Stimulated activated CD8-positive, alpha-beta memory T cell treated with anti-CD3 and anti-CD28 coated beads, Interleukin-4, amount 100 ng/mL, for 24 hours (primary cell): ENCODE data around the gene CTNNA3.

ENCODE experiments used
- DNase-seq: peaks from one replicate; pipeline ENCODE4 v3.0.0-alpha.2; 2020; ENCODE audit warnings: low read depth

CTNNA3 gene

GRCh38 chr10:66214721-66215404 lies 1481.1 kb downstream of the CTNNA3 start:
- no peak for DNase-seq

DNA sequence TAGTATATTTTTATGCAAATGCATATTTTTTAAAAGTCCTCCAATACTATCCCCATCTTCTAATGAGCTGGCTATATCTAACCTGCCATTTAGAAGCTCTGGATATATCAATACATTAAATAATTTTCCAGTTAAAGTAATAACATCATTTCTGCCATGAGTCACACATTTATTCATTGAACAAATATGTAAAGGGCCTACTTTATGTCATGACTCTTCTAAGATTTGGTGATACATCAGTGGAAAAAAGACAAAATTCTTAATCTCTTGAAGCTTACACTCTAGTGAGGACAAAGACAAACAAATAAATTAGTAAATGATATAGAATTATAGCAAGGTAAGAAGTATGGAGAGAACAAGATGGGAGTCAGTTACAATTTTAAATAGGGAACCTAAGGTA lies 1487.0 kb downstream of the CTNNA3 start:
- no peak for DNase-seq

- no peak for DNase-seq
Measured at GRCh38 chr10:66204838-66205237, 1491.2 kb downstream of the CTNNA3 start.

GRCh38 chr10:66202101-66202500 lies 1493.9 kb downstream of the CTNNA3 start:
- DNase-seq: no peak

GRCh38 chr10:66192162-66192831 lies 1503.7 kb downstream of the CTNNA3 start:
- DNase-seq: no peak

GRCh38 chr10:66190413-66190812 lies 1505.6 kb downstream of the CTNNA3 start:
- no peak for DNase-seq

- no peak for DNase-seq
Measured at GRCh38 chr10:66189271-66189670, 1506.7 kb downstream of the CTNNA3 start.

GRCh38 chr10:66187053-66187733 lies 1508.8 kb downstream of the CTNNA3 start:
- no peak for DNase-seq

GRCh38 chr10:66183028-66183427 lies 1513.0 kb downstream of the CTNNA3 start:
- DNase-seq: no peak

DNA sequence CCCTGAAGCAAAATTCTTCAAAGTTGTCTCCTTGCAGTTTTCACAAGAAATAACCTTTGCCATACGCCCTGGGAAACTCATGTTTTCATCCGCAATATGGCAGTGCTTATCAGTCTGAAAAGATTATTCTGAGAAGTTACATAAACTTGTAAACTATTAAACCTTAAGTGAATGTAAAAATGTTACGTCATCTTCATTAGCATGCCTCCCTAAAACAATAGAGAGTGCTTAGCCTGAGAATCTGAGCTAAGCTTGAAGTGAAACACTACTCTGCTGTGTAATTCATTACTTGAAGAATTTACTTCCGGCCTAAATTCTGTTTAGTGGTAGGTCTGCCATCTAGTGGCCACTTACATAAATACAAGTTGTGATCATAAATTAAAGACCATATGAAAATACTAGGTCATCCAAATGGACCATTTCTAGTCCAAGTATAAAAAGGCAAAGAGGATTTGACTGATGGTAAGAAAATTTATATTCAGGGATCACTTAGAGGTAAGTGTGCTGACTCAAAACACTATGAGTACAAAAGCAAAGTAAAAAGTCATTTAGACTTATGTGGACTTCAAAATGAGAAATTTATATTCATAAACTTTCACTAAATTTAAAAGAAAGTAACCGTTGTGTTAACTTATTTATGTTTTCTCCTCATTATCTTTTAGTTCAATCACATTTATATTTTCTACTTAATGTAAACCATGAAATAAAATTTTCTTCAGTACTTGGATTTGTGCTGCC lies 1515.2 kb downstream of the CTNNA3 start:
- DNase-seq: no peak

- DNase-seq: no peak
Measured at GRCh38 chr10:66180021-66180420, 1516.0 kb downstream of the CTNNA3 start.

GRCh38 chr10:66176772-66177171 lies 1519.2 kb downstream of the CTNNA3 start:
- DNase-seq: no peak

- DNase-seq: no peak
Measured at GRCh38 chr10:66167816-66168215, 1528.2 kb downstream of the CTNNA3 start.

- no peak for DNase-seq
Measured at GRCh38 chr10:66162560-66163143, 1533.3 kb downstream of the CTNNA3 start.

DNA sequence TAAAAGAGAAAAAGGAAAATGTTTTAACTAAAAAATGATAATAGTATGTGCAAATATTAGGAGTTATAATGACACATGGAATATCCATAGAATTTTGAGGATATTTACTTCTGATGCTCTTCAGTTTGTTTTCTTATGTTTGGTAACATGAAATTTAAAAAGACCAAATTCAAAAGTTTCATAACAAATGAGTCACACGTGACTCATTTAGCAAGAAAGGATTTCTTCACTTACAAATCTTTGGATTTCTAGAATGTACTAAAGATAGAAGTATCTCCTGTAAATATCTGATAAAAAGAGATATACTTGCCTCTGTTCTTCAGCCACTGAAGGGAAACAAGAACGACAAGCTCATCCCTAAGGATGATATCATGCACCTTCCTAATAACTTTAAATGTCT lies 1544.6 kb downstream of the CTNNA3 start:
- no peak for DNase-seq

DNA sequence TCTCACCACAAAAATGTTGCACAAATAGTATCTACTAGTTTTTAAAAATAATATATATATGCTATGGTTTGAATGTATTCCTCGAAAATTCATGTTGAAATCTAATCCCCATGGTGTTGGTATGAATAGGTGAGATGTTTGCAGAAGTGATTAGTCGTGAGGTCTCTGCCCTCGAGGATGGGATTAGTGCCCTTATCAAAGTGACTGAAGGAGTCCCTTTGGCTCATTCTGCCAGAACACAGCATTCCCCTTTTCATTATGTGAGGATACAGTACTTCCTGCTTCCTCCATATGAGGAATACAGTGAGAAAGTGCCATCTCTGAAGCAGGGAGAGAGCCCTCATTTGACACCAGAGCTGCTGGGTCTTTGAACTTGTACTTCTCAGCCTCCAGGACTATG lies 1547.7 kb downstream of the CTNNA3 start:
- no peak for DNase-seq

DNA sequence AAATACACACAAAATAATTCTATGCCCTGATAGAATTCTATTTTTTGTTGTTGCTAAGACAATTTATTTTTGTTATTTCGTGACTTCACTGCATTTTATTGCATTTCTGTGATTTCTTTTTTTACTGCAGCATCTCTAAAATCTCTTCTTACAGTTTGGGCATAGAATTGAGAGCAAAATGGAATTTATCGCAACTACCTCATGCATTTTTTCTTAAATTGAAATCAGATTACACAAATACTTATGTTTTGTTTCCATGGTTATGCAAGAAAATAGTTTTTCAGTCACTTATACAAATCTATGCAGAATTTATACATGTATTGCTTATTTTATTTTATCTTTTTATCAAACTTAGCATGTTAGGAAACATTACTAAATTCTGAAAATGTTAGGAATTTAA lies 1552.0 kb downstream of the CTNNA3 start:
- no peak for DNase-seq

- DNase-seq: no peak
Measured at GRCh38 chr10:66102756-66103155, 1593.2 kb downstream of the CTNNA3 start.

GRCh38 chr10:66098595-66099480 lies 1597.2 kb downstream of the CTNNA3 start:
- DNase-seq: no peak

GRCh38 chr10:66095610-66096009 lies 1600.4 kb downstream of the CTNNA3 start:
- DNase-seq: no peak

GRCh38 chr10:66085906-66086305 lies 1610.1 kb downstream of the CTNNA3 start:
- DNase-seq: no peak
